Activated CD4-positive, alpha-beta T cell treated with anti-CD3 and anti-CD28 coated beads, Interleukin-2, Interleukin-6, amounts not matched to agents 100 ng/mL and 50 ng/mL, durations not matched to agents 16 hours and 8 hours (primary cell): ENCODE measurements around the gene GALE.
"Not testable (repeated sequence)": the region's sequence is repeated elsewhere in the genome, so short reads cannot be mapped to it uniquely, and the experiment has no call there.

Experiments used
- DNase-seq: peaks from one replicate; pipeline ENCODE4 v3.0.0-alpha.2; 2020

GALE gene

DNA sequence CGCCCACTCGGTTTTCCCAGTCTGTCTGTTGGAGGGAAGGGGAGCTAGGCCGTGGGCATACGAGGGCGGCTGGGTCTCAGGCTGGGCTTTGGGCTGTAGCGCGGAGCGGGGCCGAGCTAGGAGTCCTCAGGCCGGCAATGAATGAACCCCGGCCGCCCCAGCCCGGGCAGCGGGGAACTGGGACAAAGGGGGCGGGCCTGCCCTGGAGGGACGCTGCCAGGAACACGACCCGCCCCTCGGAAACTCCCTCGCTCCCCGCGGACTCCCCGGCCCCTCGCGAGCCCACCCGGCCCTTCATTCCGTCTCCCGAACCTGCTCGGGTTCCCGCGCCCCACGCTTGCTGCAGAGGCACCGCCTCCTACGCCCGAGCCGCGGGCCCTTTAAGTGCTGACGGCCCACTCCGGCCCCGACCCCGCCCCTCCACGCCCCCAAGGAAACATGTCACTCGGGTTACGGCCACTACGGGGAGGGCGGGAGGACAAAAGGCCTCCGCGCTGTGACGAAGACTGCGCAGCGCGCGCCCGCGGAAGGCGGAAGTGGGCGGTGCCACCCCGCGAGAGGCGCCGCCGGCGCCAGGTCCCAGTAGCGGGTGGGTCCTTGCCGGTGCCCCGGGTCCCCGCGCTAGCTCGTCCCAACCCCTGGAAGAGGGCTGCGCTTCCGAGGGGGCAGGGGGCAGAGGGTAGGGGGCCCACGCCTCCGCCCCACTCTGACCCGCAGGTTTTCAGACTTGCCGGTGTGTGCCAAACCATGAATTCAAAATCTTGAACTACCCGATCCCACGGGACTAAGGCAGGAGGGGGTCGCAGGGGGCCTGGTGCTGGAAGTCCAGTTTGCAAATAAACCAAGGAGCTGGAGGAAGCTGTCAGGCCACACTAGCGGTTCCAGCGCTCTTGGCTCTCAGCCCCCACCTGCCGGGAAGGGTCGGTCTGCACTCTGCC, at the start of gene GALE:
GALE (minus strand) TSS at position 355 of the 938 bp plus-strand sequence. CDS start 1,747 bp downstream, outside the sequence.
- peak; percentile 98 for DNase-seq

DNA sequence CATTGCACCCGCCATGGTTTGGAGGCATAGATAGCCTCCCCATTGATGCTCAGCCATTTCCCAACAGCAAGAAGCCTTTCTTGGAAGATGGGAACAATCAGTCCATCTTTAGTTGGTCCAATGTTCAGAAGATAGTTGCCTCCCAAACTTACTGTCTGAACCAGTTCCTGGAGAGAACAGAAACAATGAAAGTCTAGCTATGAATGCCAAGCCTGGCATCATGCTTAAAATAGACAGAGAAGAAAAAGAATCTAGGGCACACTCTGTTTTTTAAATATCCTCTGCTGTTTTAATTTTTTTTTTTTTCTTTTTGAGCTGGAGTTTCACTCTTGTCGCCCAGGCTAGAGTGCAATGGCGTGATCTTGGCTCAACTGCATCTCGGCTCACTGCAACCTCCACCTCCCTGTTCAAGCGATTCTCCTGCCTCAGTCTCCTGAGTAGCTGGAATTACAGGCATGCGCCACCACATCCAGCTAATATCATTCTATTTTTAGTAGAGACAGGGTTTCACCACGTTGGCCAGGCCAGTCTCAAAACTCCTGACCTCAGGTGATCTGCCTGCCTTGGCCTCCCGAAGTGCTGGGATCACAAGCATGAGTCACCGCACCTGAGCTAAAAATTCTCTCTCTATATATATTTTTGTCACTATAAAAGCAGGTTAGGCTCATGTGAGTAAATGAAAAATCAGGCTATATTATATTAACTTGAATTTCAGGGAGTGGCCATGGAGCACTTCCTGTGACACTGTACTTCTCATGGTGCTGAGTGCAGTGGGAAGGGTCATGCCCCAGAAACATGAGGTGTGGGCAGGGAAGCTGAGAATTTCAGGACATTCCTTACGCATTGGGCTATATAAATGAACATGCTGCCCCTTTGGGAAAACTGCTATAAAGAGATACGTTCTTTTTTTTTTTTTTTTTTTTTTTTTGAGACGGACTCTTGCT, 48.4 kb upstream of the GALE start:
- DNase-seq: no peak

DNA sequence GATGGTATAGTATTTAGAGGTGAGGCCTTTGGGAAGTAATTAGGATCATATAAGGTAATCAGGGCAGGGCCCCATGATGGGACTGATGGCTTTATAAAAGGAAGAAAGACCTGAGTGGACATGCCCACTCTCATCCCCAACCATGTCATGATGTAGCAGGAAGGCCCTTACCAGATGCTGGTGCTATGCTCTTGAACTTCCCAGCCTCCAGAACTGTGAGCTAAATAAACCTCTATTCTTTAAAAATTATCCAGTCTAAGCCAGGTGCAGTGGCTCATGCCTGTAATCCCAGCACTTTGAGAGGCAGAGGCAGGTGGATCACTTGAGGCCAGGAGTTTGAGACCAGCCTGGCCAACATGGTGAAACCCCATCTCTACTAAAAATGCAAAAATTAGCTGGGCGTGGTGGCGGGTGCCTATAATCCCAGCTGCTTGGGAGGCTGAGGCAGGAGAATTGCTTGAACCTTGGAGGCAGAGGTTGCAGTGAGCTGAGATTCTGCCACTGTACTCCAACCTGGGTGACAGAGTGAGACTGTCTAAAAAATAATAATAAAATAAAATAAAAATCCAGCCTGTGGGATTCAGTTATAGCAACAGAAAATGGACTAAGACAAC, 47.0 kb upstream of the GALE start:
- DNase-seq: not testable (repeated sequence)

- no peak for DNase-seq
Observed at GRCh38 chr1:23845163-23845562, 44.6 kb upstream of the GALE start.

DNA sequence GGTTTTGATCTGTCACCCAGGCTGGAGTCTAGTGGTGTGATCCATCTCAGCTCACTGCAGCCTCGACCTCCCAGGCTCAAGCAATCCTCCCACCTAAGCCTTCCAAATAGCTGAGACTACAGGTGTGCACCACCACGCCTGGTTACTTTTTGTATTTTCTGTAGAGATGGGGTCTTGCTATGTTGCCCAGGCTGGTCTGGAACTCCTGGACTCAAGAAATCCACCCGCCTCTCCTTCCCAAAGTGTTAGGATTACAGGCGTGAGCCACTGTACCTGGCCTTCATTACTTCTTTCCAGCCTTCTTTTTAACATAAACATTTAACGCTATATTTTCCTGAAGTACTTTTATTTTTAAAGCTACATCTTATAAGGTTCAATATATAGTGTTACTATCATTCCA, 43.1 kb upstream of the GALE start:
- no peak for DNase-seq

DNA sequence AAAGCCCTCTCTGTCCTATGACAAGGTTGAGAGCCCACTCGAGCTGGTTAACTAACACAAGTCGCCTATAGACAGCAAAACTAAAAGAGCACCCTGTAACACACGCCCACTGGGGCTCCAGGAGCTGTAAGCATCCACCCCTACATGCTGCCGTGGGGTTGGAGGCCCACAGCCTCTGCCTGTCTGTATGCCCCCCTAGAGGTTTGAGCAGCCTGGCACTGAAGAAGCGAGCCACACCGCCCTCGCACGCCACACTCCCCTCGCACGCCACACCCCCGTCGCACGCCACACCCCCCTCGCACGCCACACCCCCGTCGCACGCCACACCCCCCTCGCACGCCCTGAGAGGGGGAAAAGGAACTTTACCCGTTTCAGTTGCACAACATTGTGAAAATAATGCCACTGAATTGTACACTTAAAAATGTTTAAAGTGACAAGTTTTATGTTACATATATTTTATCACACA, 37.9 kb upstream of the GALE start:
- DNase-seq: peak; percentile 79

- no peak for DNase-seq
Observed at GRCh38 chr1:23837908-23838307, 37.4 kb upstream of the GALE start.

GRCh38 chr1:23836037-23836436, 35.5 kb upstream of the GALE start:
- no peak for DNase-seq

- DNase-seq: not testable (repeated sequence)
Observed at GRCh38 chr1:23834156-23834555, 33.6 kb upstream of the GALE start.

- DNase-seq: no peak
Observed at GRCh38 chr1:23827717-23828116, 27.2 kb upstream of the GALE start.

- DNase-seq: not testable (repeated sequence)
Observed at GRCh38 chr1:23826590-23826989, 26.0 kb upstream of the GALE start.

DNA sequence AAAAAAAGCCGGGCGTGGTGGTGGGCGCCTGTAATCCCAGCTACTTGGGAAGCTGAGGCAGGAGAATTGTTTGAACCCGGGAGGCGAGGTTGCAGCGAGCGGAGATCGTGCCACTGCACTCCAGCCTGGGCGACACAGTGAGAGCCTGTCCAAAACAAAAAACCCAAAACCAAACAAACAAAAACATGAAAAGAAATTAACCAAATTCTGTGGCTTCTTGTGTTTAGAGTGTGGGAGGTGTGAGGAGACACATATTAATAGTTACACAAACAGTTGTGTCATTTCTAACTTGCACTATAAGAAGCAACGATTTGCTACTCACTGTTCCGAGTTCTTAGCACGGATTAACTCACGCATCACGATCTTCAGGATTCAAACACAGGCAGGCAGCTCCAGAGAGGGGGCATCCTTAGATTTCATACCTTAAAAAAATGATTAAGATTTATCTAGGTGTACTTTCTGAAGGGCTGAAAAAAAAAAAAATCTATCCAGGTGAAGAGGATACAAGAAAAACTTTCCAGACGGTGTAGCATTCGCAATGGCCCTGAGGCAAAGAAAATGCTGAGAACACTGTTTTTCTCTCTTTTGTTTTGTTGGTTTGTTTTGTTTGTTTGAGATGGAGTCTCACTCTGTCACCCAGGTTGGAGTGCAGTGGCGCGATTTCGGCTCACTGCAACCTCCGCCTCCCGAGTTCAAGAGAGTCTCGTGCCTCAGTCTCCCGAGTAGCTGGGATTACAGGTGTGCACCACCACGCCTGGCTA, 25.4 kb upstream of the GALE start:
- DNase-seq: peak; percentile 32

DNA sequence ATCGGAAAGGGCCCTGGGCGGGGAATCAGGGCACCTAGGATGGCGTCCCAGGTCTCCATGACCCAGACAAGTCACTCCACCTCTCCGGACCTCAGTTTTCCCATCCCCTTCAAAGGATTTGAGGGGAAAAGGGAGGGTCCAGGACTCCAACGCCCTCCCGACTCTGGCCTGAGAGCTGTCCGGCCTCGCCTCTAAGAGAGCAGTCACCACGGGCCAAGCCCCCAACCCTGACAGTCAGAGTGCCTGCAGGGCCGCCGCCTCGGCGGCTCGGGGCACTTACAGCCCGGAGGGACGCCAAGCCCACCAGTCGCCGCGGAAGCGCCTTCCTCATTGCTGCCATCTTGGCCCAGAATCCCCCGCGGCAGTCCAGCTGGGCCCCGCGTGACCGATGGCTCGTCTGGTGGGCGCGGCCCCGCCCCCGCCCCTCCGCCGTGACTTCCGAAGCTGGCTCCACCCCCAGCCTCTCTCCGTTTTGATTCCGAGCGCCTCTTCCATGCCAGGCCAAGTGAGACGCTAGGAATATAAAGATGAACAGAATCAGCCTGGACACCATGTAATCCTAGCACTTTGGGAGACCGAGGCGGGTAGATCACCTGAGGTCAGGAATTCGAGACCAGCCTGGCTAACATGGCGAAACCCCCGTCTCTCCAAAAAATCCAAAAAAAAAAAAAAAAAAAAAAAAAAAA, 24.7 kb upstream of the GALE start, which contains the start of gene HMGCL:
HMGCL (minus strand) TSS at position 354 of the 686 bp plus-strand sequence; CDS start at position 340, 14 bp downstream.
- DNase-seq: peak; percentile 91

- no peak for DNase-seq
Observed at GRCh38 chr1:23824711-23825075, 24.1 kb upstream of the GALE start.

GRCh38 chr1:23823767-23824166, 23.2 kb upstream of the GALE start:
- no peak for DNase-seq

- DNase-seq: no peak
Observed at GRCh38 chr1:23817633-23818032, 17.1 kb upstream of the GALE start.

DNA sequence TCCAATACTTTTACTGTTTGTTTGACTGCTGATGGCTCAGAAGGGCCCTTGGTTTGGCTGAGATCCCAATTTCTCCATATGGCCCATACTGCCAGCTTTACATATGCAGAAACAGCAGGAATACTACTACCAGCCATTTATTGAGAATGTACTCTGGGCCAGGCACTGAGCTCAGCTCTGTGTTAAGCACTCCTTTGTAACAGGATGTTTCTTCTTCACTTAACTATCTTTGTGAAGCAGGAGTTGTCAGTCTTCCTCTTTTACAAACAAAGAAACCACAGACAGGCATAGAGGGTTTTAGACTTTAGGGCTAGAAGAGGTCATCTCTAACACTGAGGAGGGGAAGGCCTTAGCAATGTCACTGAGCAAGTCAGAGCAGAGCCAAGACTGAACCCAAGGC, 16.4 kb upstream of the GALE start:
- no peak for DNase-seq

DNA sequence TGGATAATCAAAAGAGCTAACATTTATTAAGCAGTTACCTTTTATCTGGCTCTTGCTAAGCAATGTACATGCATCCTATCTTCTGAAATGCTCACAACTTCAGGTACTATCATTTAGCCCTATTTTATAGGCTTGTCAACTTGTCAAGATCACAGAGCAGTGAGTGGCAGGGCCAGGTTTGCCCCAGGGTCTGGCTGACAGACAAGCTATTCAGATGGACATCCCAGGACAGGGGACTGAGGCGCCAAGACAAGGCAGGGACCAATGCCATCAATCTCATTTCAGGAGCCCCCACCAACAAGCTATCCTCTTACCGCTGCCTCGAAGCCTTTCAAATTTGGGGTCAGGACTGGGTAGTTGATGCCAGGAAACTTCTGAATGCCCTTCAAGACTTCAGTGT, 15.8 kb upstream of the GALE start:
- no peak for DNase-seq

- DNase-seq: no peak
Observed at GRCh38 chr1:23814016-23814415, 13.5 kb upstream of the GALE start.

DNA sequence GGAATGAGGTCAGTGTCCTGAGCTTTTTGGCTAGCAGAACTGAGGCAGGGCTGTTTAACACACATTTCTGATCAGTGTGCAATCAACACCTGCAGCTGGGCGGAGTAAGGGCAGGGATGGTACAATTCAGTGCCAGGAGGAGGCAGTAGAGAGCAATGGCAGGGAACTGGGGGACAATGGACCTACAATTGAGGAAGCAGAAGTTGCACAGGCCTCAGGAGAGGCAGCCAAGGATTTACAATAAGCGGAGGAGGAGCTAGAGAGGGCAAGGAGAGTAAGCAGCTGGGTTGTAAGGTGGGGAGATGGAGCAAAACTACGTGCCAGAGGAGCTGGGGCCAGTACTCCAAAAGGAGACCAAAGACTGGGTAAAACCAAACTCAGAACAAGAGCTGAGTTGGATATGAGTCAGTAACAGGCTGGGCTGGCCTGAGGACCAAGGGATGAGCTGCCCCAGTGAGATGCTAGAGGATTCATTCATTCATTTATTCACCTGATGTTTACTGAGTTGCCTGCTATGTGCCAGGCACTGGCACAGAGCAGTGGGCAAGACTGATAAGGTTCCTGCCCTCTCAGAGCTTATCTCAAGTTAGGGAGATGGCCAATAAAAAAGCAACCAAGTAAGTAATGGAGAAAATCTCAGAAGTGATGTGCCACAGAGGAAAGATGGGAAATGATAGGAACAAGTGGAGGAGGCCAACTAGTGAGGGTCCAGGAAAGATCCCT, 10.4 kb upstream of the GALE start:
- DNase-seq: peak; percentile 67

GRCh38 chr1:23809751-23810171, 9.2 kb upstream of the GALE start:
- peak; percentile 89 for DNase-seq
